ENCODE results near the gene EGFL8.
A peak's percentile ranks its signal among the peaks of the same experiment; 100 is the strongest.

DNA sequence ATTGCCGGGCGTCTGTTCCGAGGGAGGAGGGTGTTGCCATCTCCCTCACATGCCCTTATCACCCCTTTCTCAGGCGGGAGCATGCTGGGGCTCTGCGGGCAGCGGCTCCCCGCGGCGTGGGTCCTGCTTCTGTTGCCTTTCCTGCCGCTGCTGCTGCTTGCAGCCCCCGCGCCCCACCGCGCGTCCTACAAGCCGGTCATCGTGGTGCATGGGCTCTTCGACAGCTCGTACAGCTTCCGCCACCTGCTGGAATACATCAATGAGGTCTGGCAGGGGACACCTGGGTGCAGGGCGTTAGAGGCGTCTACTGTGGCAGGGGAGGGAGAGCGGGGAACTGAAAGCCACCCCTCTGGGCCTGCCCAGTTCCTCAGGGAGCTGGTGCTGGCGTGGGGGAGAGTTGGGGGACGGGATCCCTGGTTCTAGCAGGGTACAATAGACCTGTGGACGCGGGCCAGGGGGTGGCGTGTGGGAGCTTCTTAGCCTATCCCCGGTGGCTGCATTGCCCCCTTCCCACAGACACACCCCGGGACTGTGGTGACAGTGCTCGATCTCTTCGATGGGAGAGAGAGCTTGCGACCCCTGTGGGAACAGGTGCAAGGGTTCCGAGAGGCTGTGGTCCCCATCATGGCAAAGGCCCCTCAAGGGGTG, 9.8 kb upstream of the EGFL8 start:
- TF ChIP-seq, protein P1, sequence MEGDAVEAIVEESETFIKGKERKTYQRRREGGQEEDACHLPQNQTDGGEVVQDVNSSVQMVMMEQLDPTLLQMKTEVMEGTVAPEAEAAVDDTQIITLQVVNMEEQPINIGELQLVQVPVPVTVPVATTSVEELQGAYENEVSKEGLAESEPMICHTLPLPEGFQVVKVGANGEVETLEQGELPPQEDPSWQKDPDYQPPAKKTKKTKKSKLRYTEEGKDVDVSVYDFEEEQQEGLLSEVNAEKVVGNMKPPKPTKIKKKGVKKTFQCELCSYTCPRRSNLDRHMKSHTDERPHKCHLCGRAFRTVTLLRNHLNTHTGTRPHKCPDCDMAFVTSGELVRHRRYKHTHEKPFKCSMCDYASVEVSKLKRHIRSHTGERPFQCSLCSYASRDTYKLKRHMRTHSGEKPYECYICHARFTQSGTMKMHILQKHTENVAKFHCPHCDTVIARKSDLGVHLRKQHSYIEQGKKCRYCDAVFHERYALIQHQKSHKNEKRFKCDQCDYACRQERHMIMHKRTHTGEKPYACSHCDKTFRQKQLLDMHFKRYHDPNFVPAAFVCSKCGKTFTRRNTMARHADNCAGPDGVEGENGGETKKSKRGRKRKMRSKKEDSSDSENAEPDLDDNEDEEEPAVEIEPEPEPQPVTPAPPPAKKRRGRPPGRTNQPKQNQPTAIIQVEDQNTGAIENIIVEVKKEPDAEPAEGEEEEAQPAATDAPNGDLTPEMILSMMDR (IDR thresholded peaks at IDR 0.05), result peak; percentile 12 to 73 (median 64)
- no peak for TF ChIP-seq POLR2A (IDR thresholded peaks at IDR 0.05)
